ENCODE results near the gene IRX3. TPM values are rescaled to one million over a fixed set of nuclear protein-coding genes. Genes with fewer than 3 reads are reported as not detected.

IRX3 gene
- total and polyA plus RNA-seq, 3 experiments from 2014 or later = not detected

- Mint-ChIP-seq H3K4me3 (no peak overlapping the region), H3K27me3 (peaks cover 12 to 18% of the 10 kb centered on the region in 2 donors), H3K27ac (no peak overlapping the region), H3K9me3 (peaks cover 0 to 4% (median 0%) of the 10 kb centered on the region in 5 donors), H3K36me3 (no peaks in the 10 kb centered on the region), H3K4me1 (no peaks in the 10 kb centered on the region)
- Histone ChIP-seq H3K4me3 (ENCODE audit: low read length) (no peak overlapping the region), H3K9me3 (ENCODE audit: low read length) (no peaks in the 10 kb centered on the region), H3K36me3 (ENCODE audit: insufficient read depth, low read length) (no peaks in the 10 kb centered on the region), H3K27me3 (ENCODE audit: insufficient read depth, low read length, poor library complexity, severe bottlenecking) (no peaks in the 10 kb centered on the region), H3K27ac (ENCODE audit: low read depth, low read length) (no peak overlapping the region), H3K4me1 (ENCODE audit: insufficient read depth, low read length) (no peaks in the 10 kb centered on the region)
- POLR2A ChIA-PET = no interaction called here
- DNase-seq = no peak
- CTCF ChIA-PET = no interaction called here
Measured at GRCh38 chr16:54273566-54273965, 13.0 kb downstream of the IRX3 start.

- Histone ChIP-seq H3K4me1 (ENCODE audit: insufficient read depth, low read length) (no peaks in the 10 kb centered on the region), H3K27me3 (ENCODE audit: insufficient read depth, low read length, poor library complexity, severe bottlenecking) (peaks cover under 1% of the 10 kb centered on the region), H3K27ac (ENCODE audit: low read depth, low read length) (no peak overlapping the region), H3K4me3 (ENCODE audit: low read length) (no peak overlapping the region), H3K36me3 (ENCODE audit: insufficient read depth, low read length) (no peaks in the 10 kb centered on the region), H3K9me3 (ENCODE audit: low read length) (no peaks in the 10 kb centered on the region)
- Mint-ChIP-seq H3K27me3 (peaks cover 16 to 20% of the 10 kb centered on the region in 2 donors), H3K4me3 (no peak overlapping the region), H3K27ac (no peak overlapping the region), H3K4me1 (no peaks in the 10 kb centered on the region), H3K36me3 (no peaks in the 10 kb centered on the region), H3K9me3 (peaks cover 0 to 4% (median 0%) of the 10 kb centered on the region in 5 donors)
- CTCF ChIA-PET = no interaction called here
- POLR2A ChIA-PET = no interaction called here
- no peak for DNase-seq
Measured at GRCh38 chr16:54270711-54271110, 15.9 kb downstream of the IRX3 start.

GRCh38 chr16:54269461-54269860 is 17.1 kb downstream of the IRX3 start:
- H3K36me3 Mint-ChIP-seq = no peaks in the 10 kb centered on the region
- Histone ChIP-seq H3K27me3 (ENCODE audit: insufficient read depth, low read length, poor library complexity, severe bottlenecking) (peaks cover 7% of the 10 kb centered on the region), H3K9me3 (ENCODE audit: low read length) (no peaks in the 10 kb centered on the region), H3K27ac (ENCODE audit: low read depth, low read length) (no peak overlapping the region), H3K4me3 (ENCODE audit: low read length) (no peak overlapping the region), H3K4me1 (ENCODE audit: insufficient read depth, low read length) (no peaks in the 10 kb centered on the region), H3K36me3 (ENCODE audit: insufficient read depth, low read length) (no peaks in the 10 kb centered on the region)
- H3K27me3 Mint-ChIP-seq = peaks cover 15 to 19% of the 10 kb centered on the region in 2 donors
- POLR2A ChIA-PET = no interaction called here
- H3K27ac Mint-ChIP-seq = no peak overlapping the region
- CTCF ChIA-PET = interaction anchor here (0.8 kb wide), 1 partner anchor 14 kb away, joined by 5 read pairs; no protein-coding TSS in a partner anchor
- no peak for DNase-seq
- peaks cover 0 to 3% (median 0%) of the 10 kb centered on the region in 5 donors for H3K9me3 Mint-ChIP-seq
- H3K4me1 Mint-ChIP-seq = no peaks in the 10 kb centered on the region
- H3K4me3 Mint-ChIP-seq = no peak overlapping the region

- Histone ChIP-seq H3K36me3 (ENCODE audit: insufficient read depth, low read length) (no peaks in the 10 kb centered on the region), H3K9me3 (ENCODE audit: low read length) (no peaks in the 10 kb centered on the region), H3K27me3 (ENCODE audit: insufficient read depth, low read length, poor library complexity, severe bottlenecking) (peaks cover 7% of the 10 kb centered on the region), H3K27ac (ENCODE audit: low read depth, low read length) (no peak overlapping the region), H3K4me1 (ENCODE audit: insufficient read depth, low read length) (no peaks in the 10 kb centered on the region), H3K4me3 (ENCODE audit: low read length) (no peak overlapping the region)
- Mint-ChIP-seq H3K27ac (no peak overlapping the region), H3K4me3 (no peak overlapping the region), H3K36me3 (no peaks in the 10 kb centered on the region), H3K27me3 (peaks cover 14 to 16% of the 10 kb centered on the region in 2 donors), H3K4me1 (no peaks in the 10 kb centered on the region), H3K9me3 (peaks cover 0 to 3% (median 0%) of the 10 kb centered on the region in 5 donors)
- CTCF ChIA-PET = no interaction called here
- POLR2A ChIA-PET = no interaction called here
- no peak for DNase-seq
Measured at GRCh38 chr16:54268766-54269165, 17.8 kb downstream of the IRX3 start.

GRCh38 chr16:54268340-54268739 is 18.2 kb downstream of the IRX3 start:
- no peaks in the 10 kb centered on the region for H3K36me3 ChIP-seq (ENCODE audit: insufficient read depth, low read length)
- peaks cover 0 to 3% (median 0%) of the 10 kb centered on the region in 5 donors for H3K9me3 Mint-ChIP-seq
- H3K9me3 ChIP-seq (ENCODE audit: low read length) = no peaks in the 10 kb centered on the region
- H3K4me3 ChIP-seq (ENCODE audit: low read length) = no peak overlapping the region
- H3K4me1 Mint-ChIP-seq = no peaks in the 10 kb centered on the region
- POLR2A ChIA-PET = no interaction called here
- no peak overlapping the region for H3K4me3 Mint-ChIP-seq
- no peak for DNase-seq
- peaks cover 7% of the 10 kb centered on the region for H3K27me3 ChIP-seq (ENCODE audit: insufficient read depth, low read length, poor library complexity, severe bottlenecking)
- H3K27ac ChIP-seq (ENCODE audit: low read depth, low read length) = no peak overlapping the region
- H3K36me3 Mint-ChIP-seq = no peaks in the 10 kb centered on the region
- no peak overlapping the region for H3K27ac Mint-ChIP-seq
- H3K27me3 Mint-ChIP-seq = peaks cover 14 to 15% of the 10 kb centered on the region in 2 donors
- CTCF ChIA-PET = no interaction called here
- no peaks in the 10 kb centered on the region for H3K4me1 ChIP-seq (ENCODE audit: insufficient read depth, low read length)

- no peaks in the 10 kb centered on the region for H3K4me1 Mint-ChIP-seq
- no peaks in the 10 kb centered on the region for H3K36me3 Mint-ChIP-seq
- no peaks in the 10 kb centered on the region for H3K36me3 ChIP-seq (ENCODE audit: insufficient read depth, low read length)
- H3K9me3 Mint-ChIP-seq = peaks cover 0 to 3% (median 0%) of the 10 kb centered on the region in 5 donors
- H3K27me3 Mint-ChIP-seq = peaks cover 14 to 15% of the 10 kb centered on the region in 2 donors
- no peaks in the 10 kb centered on the region for H3K4me1 ChIP-seq (ENCODE audit: insufficient read depth, low read length)
- no peak overlapping the region for H3K27ac Mint-ChIP-seq
- CTCF ChIA-PET = no interaction called here
- no peak overlapping the region for H3K4me3 ChIP-seq (ENCODE audit: low read length)
- H3K9me3 ChIP-seq (ENCODE audit: low read length) = no peaks in the 10 kb centered on the region
- H3K27me3 ChIP-seq (ENCODE audit: insufficient read depth, low read length, poor library complexity, severe bottlenecking) = peaks cover 7% of the 10 kb centered on the region
- POLR2A ChIA-PET = no interaction called here
- DNase-seq = no peak
- H3K4me3 Mint-ChIP-seq = no peak overlapping the region
- no peak overlapping the region for H3K27ac ChIP-seq (ENCODE audit: low read depth, low read length)
Measured at GRCh38 chr16:54266363-54266955, 20.1 kb downstream of the IRX3 start.

GRCh38 chr16:54265575-54266107 is 20.9 kb downstream of the IRX3 start:
- ChIA-PET CTCF (no interaction called here), POLR2A (no interaction called here)
- H3K9me3 ChIP-seq (ENCODE audit: low read length) = no peaks in the 10 kb centered on the region
- peaks cover 7% of the 10 kb centered on the region for H3K27me3 ChIP-seq (ENCODE audit: insufficient read depth, low read length, poor library complexity, severe bottlenecking)
- H3K4me3 ChIP-seq (ENCODE audit: low read length) = no peak overlapping the region
- H3K36me3 ChIP-seq (ENCODE audit: insufficient read depth, low read length) = no peaks in the 10 kb centered on the region
- peaks cover 0 to 2% (median 0%) of the 10 kb centered on the region in 5 donors for H3K9me3 Mint-ChIP-seq
- no peak for DNase-seq
- peaks cover 12 to 15% of the 10 kb centered on the region in 2 donors for H3K27me3 Mint-ChIP-seq
- no peaks in the 10 kb centered on the region for H3K4me1 ChIP-seq (ENCODE audit: insufficient read depth, low read length)
- H3K27ac ChIP-seq (ENCODE audit: low read depth, low read length) = no peak overlapping the region
- H3K4me3 Mint-ChIP-seq = no peak overlapping the region
- H3K36me3 Mint-ChIP-seq = no peaks in the 10 kb centered on the region
- no peaks in the 10 kb centered on the region for H3K4me1 Mint-ChIP-seq
- H3K27ac Mint-ChIP-seq = no peak overlapping the region

DNA sequence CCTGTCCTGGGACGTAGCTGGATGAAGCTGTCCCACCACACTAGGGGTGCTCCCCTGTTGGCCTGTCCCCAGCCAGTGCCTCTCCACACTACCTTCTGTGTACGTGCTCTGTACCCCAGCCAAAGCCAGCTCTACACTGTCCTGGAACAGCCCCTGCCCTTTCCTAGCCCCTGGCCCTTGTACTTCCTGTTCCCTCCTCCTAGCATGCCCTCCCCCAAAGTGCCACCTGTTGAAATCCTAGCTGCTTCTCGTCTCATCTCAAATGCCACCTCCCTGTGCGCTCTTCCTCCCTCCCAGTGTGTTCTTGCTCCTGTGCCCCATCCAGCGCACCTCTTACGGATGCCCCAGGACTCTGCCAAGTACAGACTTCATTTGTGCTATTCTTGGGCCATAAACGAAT is 33.5 kb downstream of the IRX3 start:
- Mint-ChIP-seq H3K4me3 (no peak overlapping the region), H3K27ac (no peak overlapping the region), H3K9me3 (peaks cover 0 to 2% (median 0%) of the 10 kb centered on the region in 5 donors), H3K4me1 (no peaks in the 10 kb centered on the region), H3K27me3 (peaks cover 4% of the 10 kb centered on the region in 2 donors), H3K36me3 (no peaks in the 10 kb centered on the region)
- Histone ChIP-seq H3K4me3 (ENCODE audit: low read length) (no peak overlapping the region), H3K36me3 (ENCODE audit: insufficient read depth, low read length) (no peaks in the 10 kb centered on the region), H3K4me1 (ENCODE audit: insufficient read depth, low read length) (no peaks in the 10 kb centered on the region), H3K27ac (ENCODE audit: low read depth, low read length) (no peak overlapping the region), H3K9me3 (ENCODE audit: low read length) (no peaks in the 10 kb centered on the region), H3K27me3 (ENCODE audit: insufficient read depth, low read length, poor library complexity, severe bottlenecking) (no peaks in the 10 kb centered on the region)
- CTCF ChIA-PET = no interaction called here
- DNase-seq = no peak
- POLR2A ChIA-PET = no interaction called here

Data from CD8-positive, alpha-beta memory T cell (primary cell).